ENCODE data around the gene GGCX.
"Not testable (repeated sequence)": the region's sequence is repeated elsewhere in the genome, so short reads cannot be mapped to it uniquely, and the experiment has no call there.

Gene GGCX

GRCh38 chr2:85566265-85566664 is 5.0 kb upstream of the GGCX start:
- TF ChIP-seq CTCF (IDR thresholded peaks at IDR 0.05; ENCODE audit: borderline replicate concordance, control extremely low read depth, extremely low read depth, insufficient read depth, missing control alignments): no peak
- in situ Hi-C loops (cut with MboI; ENCODE audit: low sequenced_read_pairs, unreplicated experiment): no loop called here
- no peak for DNase-seq (ENCODE audit: low spot score)

GRCh38 chr2:85564144-85564563 is 2.9 kb upstream of the GGCX start:
- in situ Hi-C loops (cut with MboI; ENCODE audit: low sequenced_read_pairs, unreplicated experiment): no loop called here
- DNase-seq (ENCODE audit: low spot score): peak; percentile 58
- no peak for TF ChIP-seq CTCF (IDR thresholded peaks at IDR 0.05; ENCODE audit: borderline replicate concordance, control extremely low read depth, extremely low read depth, insufficient read depth, missing control alignments)

- TF ChIP-seq CTCF (IDR thresholded peaks at IDR 0.05; ENCODE audit: borderline replicate concordance, control extremely low read depth, extremely low read depth, insufficient read depth, missing control alignments): no peak
- DNase-seq (ENCODE audit: low spot score): peak; percentile 24
- in situ Hi-C loops (cut with MboI; ENCODE audit: low sequenced_read_pairs, unreplicated experiment): no loop called here
These were observed 447 bp downstream of the GGCX start for GRCh38 chr2:85560812-85561279.

- DNase-seq (ENCODE audit: low spot score); in situ Hi-C loops (cut with MboI; ENCODE audit: low sequenced_read_pairs, unreplicated experiment): not testable (repeated sequence)
These were observed 928 bp downstream of the GGCX start for GRCh38 chr2:85560403-85560726.

- in situ Hi-C loops (cut with MboI; ENCODE audit: low sequenced_read_pairs, unreplicated experiment): loop anchor here (5.0 kb wide), 1 partner anchor 136 kb away; no protein-coding TSS in a partner anchor
- TF ChIP-seq CTCF (IDR thresholded peaks at IDR 0.05; ENCODE audit: borderline replicate concordance, control extremely low read depth, extremely low read depth, insufficient read depth, missing control alignments): no peak
- DNase-seq (ENCODE audit: low spot score): no peak
These were observed 3.1 kb downstream of the GGCX start for GRCh38 chr2:85558160-85558559.

GRCh38 chr2:85557130-85557529 is 4.2 kb downstream of the GGCX start:
- no peak for DNase-seq (ENCODE audit: low spot score)
- TF ChIP-seq CTCF (IDR thresholded peaks at IDR 0.05; ENCODE audit: borderline replicate concordance, control extremely low read depth, extremely low read depth, insufficient read depth, missing control alignments): no peak
- in situ Hi-C loops (cut with MboI; ENCODE audit: low sequenced_read_pairs, unreplicated experiment): loop anchor here (5.0 kb wide), 1 partner anchor 135 kb away; no protein-coding TSS in a partner anchor

- in situ Hi-C loops (cut with MboI; ENCODE audit: low sequenced_read_pairs, unreplicated experiment): loop anchor here (5.0 kb wide), 1 partner anchor 133 kb away; no protein-coding TSS in a partner anchor
- TF ChIP-seq CTCF (IDR thresholded peaks at IDR 0.05; ENCODE audit: borderline replicate concordance, control extremely low read depth, extremely low read depth, insufficient read depth, missing control alignments): no peak
- DNase-seq (ENCODE audit: low spot score): no peak
These were observed 6.2 kb downstream of the GGCX start for GRCh38 chr2:85554980-85555612.

All from GM13976 (cell line).